HPDE6-E6E7 (cell line): ENCODE data around the gene SRPRB.

Source experiments
- DNase-seq: peaks from one replicate; pipeline ENCODE4 v3.0.0; 2011; ENCODE audit warnings: missing footprints; ENCODE audit errors: extremely low spot score

SRPRB gene

GRCh38 chr3:133840767-133841166 lies 35.2 kb downstream of the SRPRB start:
- no peak for DNase-seq

- no peak for DNase-seq
Observed at GRCh38 chr3:133841196-133841595, 35.6 kb downstream of the SRPRB start.

GRCh38 chr3:133842158-133842557 lies 36.5 kb downstream of the SRPRB start:
- no peak for DNase-seq

GRCh38 chr3:133843634-133844033 lies 38.0 kb downstream of the SRPRB start:
- DNase-seq: no peak

- DNase-seq: no peak
Observed at GRCh38 chr3:133845127-133845526, 39.5 kb downstream of the SRPRB start.

GRCh38 chr3:133849346-133849745 lies 43.7 kb downstream of the SRPRB start:
- DNase-seq: no peak

- no peak for DNase-seq
Observed at GRCh38 chr3:133850034-133850433, 44.4 kb downstream of the SRPRB start.

GRCh38 chr3:133851266-133851906 lies 45.8 kb downstream of the SRPRB start:
- DNase-seq: no peak

GRCh38 chr3:133851931-133852330 lies 46.3 kb downstream of the SRPRB start:
- no peak for DNase-seq

GRCh38 chr3:133853063-133853924 lies 47.7 kb downstream of the SRPRB start:
- no peak for DNase-seq

GRCh38 chr3:133853925-133854227 lies 48.3 kb downstream of the SRPRB start:
- DNase-seq: no peak

GRCh38 chr3:133854264-133855001 lies 48.8 kb downstream of the SRPRB start:
- no peak for DNase-seq

- no peak for DNase-seq
Observed at GRCh38 chr3:133855002-133855370, 49.4 kb downstream of the SRPRB start.

GRCh38 chr3:133855772-133856171 lies 50.2 kb downstream of the SRPRB start:
- DNase-seq: no peak

- DNase-seq: no peak
Observed at GRCh38 chr3:133856316-133856715, 50.7 kb downstream of the SRPRB start.

GRCh38 chr3:133857767-133858166 lies 52.2 kb downstream of the SRPRB start:
- DNase-seq: no peak

- no peak for DNase-seq
Observed at GRCh38 chr3:133859381-133860234, 54.0 kb downstream of the SRPRB start.

- no peak for DNase-seq
Observed at GRCh38 chr3:133860519-133860918, 54.9 kb downstream of the SRPRB start.

GRCh38 chr3:133862161-133862560 lies 56.5 kb downstream of the SRPRB start:
- DNase-seq: no peak

GRCh38 chr3:133863911-133864310 lies 58.3 kb downstream of the SRPRB start:
- DNase-seq: no peak

- DNase-seq: no peak
Observed at GRCh38 chr3:133864616-133865015, 59.0 kb downstream of the SRPRB start.
